ENCODE measurements around the gene RGS9.
A peak's percentile ranks its signal among the peaks of the same experiment; 100 is the strongest.
"Not testable (repeated sequence)": the region's sequence is repeated elsewhere in the genome, so short reads cannot be mapped to it uniquely, and the experiment has no call there.

The RGS9 gene

GRCh38 chr17:65109543-65109942 is 27.6 kb upstream of the RGS9 start:
- Histone ChIP-seq H3K27me3 (ENCODE audit: control insufficient read depth in 3 of 3, insufficient read depth in 3 of 3, low read depth in 1 of 3, low read length in 3 of 3) (no peaks in the 10 kb centered on the region), H3K27ac (replicated peaks; ENCODE audit: low read length) (no peak overlapping the region), H3K36me3 (replicated peaks in 1 of 2; ENCODE audit: control insufficient read depth in 2 of 2, insufficient read depth in 2 of 2, low read length in 2 of 2) (no peaks in the 10 kb centered on the region), H3K4me1 (ENCODE audit: control insufficient read depth in 2 of 2, insufficient read depth in 1 of 2, low read depth in 1 of 2, low read length in 2 of 2) (peaks cover 7 to 9% of the 10 kb centered on the region in 2 donors), H3K23ac (ENCODE audit: low read depth, low read length, poor library complexity) (no peak overlapping the region), H3K9ac (ENCODE audit: low read depth, low read length, poor library complexity) (no peak overlapping the region), H2BK15ac (ENCODE audit: low read length) (no peak overlapping the region), H3K9me3 (replicated peaks in 1 of 2; ENCODE audit: control insufficient read depth in 2 of 2, insufficient read depth in 1 of 2, low read depth in 1 of 2, low read length in 2 of 2) (peaks cover 0 to 2% of the 10 kb centered on the region in 2 donors), H2BK12ac (ENCODE audit: low read length) (no peak overlapping the region), H3K4ac (ENCODE audit: low read length) (no peak overlapping the region), H4K8ac (ENCODE audit: low read depth, low read length) (no peak overlapping the region), H2BK120ac (ENCODE audit: low read depth, low read length) (no peak overlapping the region), H2AFZ (ENCODE audit: low read length) (no peak overlapping the region), H2BK5ac (ENCODE audit: low read length) (no peak overlapping the region), H3K79me1 (ENCODE audit: low read depth, low read length) (no peaks in the 10 kb centered on the region), H3K14ac (ENCODE audit: low read length) (no peak overlapping the region), H3K18ac (ENCODE audit: low read length) (no peak overlapping the region), H3K4me2 (ENCODE audit: insufficient read depth, low read length, poor library complexity, severe bottlenecking) (no peak overlapping the region), H2AK5ac (ENCODE audit: low read depth, low read length) (no peak overlapping the region), H3K4me3 (ENCODE audit: low read length in 2 of 2) (no peak overlapping the region), H4K91ac (ENCODE audit: low read depth, low read length, poor library complexity) (no peak overlapping the region)
- WGBS, 2 donors (ENCODE audit: extremely low coverage in 2 of 2, insufficient read length in 2 of 2, insufficient replicate concordance in 1 of 2), result no CpG with 5 or more reads among the region's 6 CpGs
- no peak for DNase-seq (ENCODE audit: low spot score)

DNA sequence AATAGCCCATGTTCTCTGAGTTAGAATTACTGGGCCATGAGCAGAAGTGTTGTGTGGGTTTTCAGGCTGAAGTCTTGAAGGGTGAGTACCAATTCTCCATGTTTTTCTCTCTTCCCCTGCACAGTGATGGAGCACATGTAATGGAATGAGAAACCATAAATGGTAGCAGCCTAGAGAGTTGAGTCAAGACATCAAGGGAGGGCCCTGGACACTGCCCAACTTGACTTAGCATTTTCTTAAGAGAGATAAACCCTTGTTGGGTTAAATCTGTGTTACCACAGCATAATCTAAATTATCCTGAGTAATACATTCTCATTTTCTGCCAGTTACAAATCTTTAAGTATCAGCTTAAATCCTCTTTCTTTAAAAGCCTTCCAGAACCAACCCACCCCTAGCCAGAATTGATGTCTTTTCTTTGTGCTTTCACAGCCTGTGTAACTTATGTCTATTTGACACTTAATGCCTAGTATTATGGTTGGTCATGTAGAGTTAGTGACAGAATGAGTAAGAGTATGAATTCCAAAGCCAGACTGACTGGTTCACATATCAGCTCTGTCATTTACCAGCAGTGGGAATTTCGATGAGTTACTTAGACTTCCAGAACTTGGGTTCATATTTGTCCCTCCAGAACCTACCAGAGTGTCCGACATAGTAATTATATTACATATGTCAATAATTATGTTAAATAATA is 27.0 kb upstream of the RGS9 start:
- WGBS, 2 donors (ENCODE audit: extremely low coverage in 2 of 2, insufficient read length in 2 of 2, insufficient replicate concordance in 1 of 2), result no CpG with 5 or more reads among the region's 2 CpGs
- no peak for DNase-seq (ENCODE audit: low spot score)

GRCh38 chr17:65115839-65116238 is 21.3 kb upstream of the RGS9 start:
- H2AFZ ChIP-seq (ENCODE audit: low read length), result no peak overlapping the region
- H2BK5ac ChIP-seq (ENCODE audit: low read length), result no peak overlapping the region
- H3K9me3 ChIP-seq (replicated peaks in 1 of 2; ENCODE audit: control insufficient read depth in 2 of 2, insufficient read depth in 1 of 2, low read depth in 1 of 2, low read length in 2 of 2), result no peaks in the 10 kb centered on the region
- no peak overlapping the region for H3K4me2 ChIP-seq (ENCODE audit: insufficient read depth, low read length, poor library complexity, severe bottlenecking)
- H3K14ac ChIP-seq (ENCODE audit: low read length), result no peak overlapping the region
- H3K4ac ChIP-seq (ENCODE audit: low read length), result no peak overlapping the region
- no peak overlapping the region for H3K23ac ChIP-seq (ENCODE audit: low read depth, low read length, poor library complexity)
- H3K18ac ChIP-seq (ENCODE audit: low read length), result peak overlapping the region; percentile 64
- no CpG with 5 or more reads among the region's 3 CpGs for WGBS, 2 donors (ENCODE audit: extremely low coverage in 2 of 2, insufficient read length in 2 of 2, insufficient replicate concordance in 1 of 2)
- no peak overlapping the region for H2BK120ac ChIP-seq (ENCODE audit: low read depth, low read length)
- DNase-seq (ENCODE audit: low spot score), result no peak
- H4K91ac ChIP-seq (ENCODE audit: low read depth, low read length, poor library complexity), result no peak overlapping the region
- no peak overlapping the region for H2AK5ac ChIP-seq (ENCODE audit: low read depth, low read length)
- H3K36me3 ChIP-seq (replicated peaks in 1 of 2; ENCODE audit: control insufficient read depth in 2 of 2, insufficient read depth in 2 of 2, low read length in 2 of 2), result no peaks in the 10 kb centered on the region
- no peaks in the 10 kb centered on the region for H3K79me1 ChIP-seq (ENCODE audit: low read depth, low read length)
- H3K27ac ChIP-seq (replicated peaks; ENCODE audit: low read length), result no peak overlapping the region
- H2BK15ac ChIP-seq (ENCODE audit: low read length), result no peak overlapping the region
- H3K9ac ChIP-seq (ENCODE audit: low read depth, low read length, poor library complexity), result no peak overlapping the region
- peaks cover 2 to 3% of the 10 kb centered on the region in 2 donors for H3K4me1 ChIP-seq (ENCODE audit: control insufficient read depth in 2 of 2, insufficient read depth in 1 of 2, low read depth in 1 of 2, low read length in 2 of 2)
- H3K27me3 ChIP-seq (ENCODE audit: control insufficient read depth in 3 of 3, insufficient read depth in 3 of 3, low read depth in 1 of 3, low read length in 3 of 3), result peaks cover 0 to 3% (median 0%) of the 10 kb centered on the region in 3 experiments
- no peak overlapping the region for H4K8ac ChIP-seq (ENCODE audit: low read depth, low read length)
- H2BK12ac ChIP-seq (ENCODE audit: low read length), result no peak overlapping the region
- H3K4me3 ChIP-seq (ENCODE audit: low read length in 2 of 2), result no peak overlapping the region

More for the DNA sequence above, 27.0 kb upstream of the RGS9 start:
- Histone ChIP-seq H3K27ac (replicated peaks; ENCODE audit: low read length) (no peak overlapping the region), H3K4ac (ENCODE audit: low read length) (no peak overlapping the region), H2BK5ac (ENCODE audit: low read length) (no peak overlapping the region), H3K14ac (ENCODE audit: low read length) (no peak overlapping the region), H3K9ac (ENCODE audit: low read depth, low read length, poor library complexity) (no peak overlapping the region), H2AK5ac (ENCODE audit: low read depth, low read length) (no peak overlapping the region), H2BK15ac (ENCODE audit: low read length) (no peak overlapping the region), H3K36me3 (replicated peaks in 1 of 2; ENCODE audit: control insufficient read depth in 2 of 2, insufficient read depth in 2 of 2, low read length in 2 of 2) (no peaks in the 10 kb centered on the region), H3K4me3 (ENCODE audit: low read length in 2 of 2) (no peak overlapping the region), H2AFZ (ENCODE audit: low read length) (no peak overlapping the region), H3K4me1 (ENCODE audit: control insufficient read depth in 2 of 2, insufficient read depth in 1 of 2, low read depth in 1 of 2, low read length in 2 of 2) (peaks cover 7 to 9% of the 10 kb centered on the region in 2 donors), H4K8ac (ENCODE audit: low read depth, low read length) (no peak overlapping the region), H3K9me3 (replicated peaks in 1 of 2; ENCODE audit: control insufficient read depth in 2 of 2, insufficient read depth in 1 of 2, low read depth in 1 of 2, low read length in 2 of 2) (peaks cover 0 to 2% of the 10 kb centered on the region in 2 donors), H3K23ac (ENCODE audit: low read depth, low read length, poor library complexity) (no peak overlapping the region), H2BK12ac (ENCODE audit: low read length) (no peak overlapping the region), H3K4me2 (ENCODE audit: insufficient read depth, low read length, poor library complexity, severe bottlenecking) (no peak overlapping the region), H3K18ac (ENCODE audit: low read length) (no peak overlapping the region), H4K91ac (ENCODE audit: low read depth, low read length, poor library complexity) (no peak overlapping the region), H3K79me1 (ENCODE audit: low read depth, low read length) (no peaks in the 10 kb centered on the region), H3K27me3 (ENCODE audit: control insufficient read depth in 3 of 3, insufficient read depth in 3 of 3, low read depth in 1 of 3, low read length in 3 of 3) (no peaks in the 10 kb centered on the region), H2BK120ac (ENCODE audit: low read depth, low read length) (no peak overlapping the region)

DNA sequence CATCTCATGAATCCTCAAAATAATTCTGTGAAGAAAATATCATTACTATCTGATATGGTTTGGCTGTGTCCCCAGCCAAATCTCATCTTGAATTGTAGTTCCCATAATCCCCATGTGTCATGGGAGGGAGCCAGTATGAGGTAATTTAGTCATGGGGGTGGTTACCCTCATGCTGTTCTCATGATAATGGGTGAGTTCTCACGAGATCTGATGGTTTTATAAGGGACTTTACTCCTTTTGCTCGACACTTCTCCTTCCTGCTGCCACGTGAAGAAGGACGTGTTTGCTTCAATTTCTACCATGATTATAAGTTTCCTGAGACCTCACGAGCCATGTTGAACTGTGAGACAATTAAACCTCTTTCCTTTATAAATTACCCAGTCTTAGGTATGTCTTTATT is 20.7 kb upstream of the RGS9 start:
- not testable (repeated sequence) for H2AK5ac ChIP-seq (ENCODE audit: low read depth, low read length); H2BK12ac ChIP-seq (ENCODE audit: low read length); H4K91ac ChIP-seq (ENCODE audit: low read depth, low read length, poor library complexity); H3K14ac ChIP-seq (ENCODE audit: low read length); H3K23ac ChIP-seq (ENCODE audit: low read depth, low read length, poor library complexity); H3K4me2 ChIP-seq (ENCODE audit: insufficient read depth, low read length, poor library complexity, severe bottlenecking); H2BK120ac ChIP-seq (ENCODE audit: low read depth, low read length); H3K18ac ChIP-seq (ENCODE audit: low read length); H3K4ac ChIP-seq (ENCODE audit: low read length); H2BK15ac ChIP-seq (ENCODE audit: low read length); H3K27me3 ChIP-seq (ENCODE audit: control insufficient read depth in 3 of 3, insufficient read depth in 3 of 3, low read depth in 1 of 3, low read length in 3 of 3); H2AFZ ChIP-seq (ENCODE audit: low read length); H3K27ac ChIP-seq (replicated peaks; ENCODE audit: low read length); H2BK5ac ChIP-seq (ENCODE audit: low read length); DNase-seq (ENCODE audit: low spot score); H3K9ac ChIP-seq (ENCODE audit: low read depth, low read length, poor library complexity); H3K79me1 ChIP-seq (ENCODE audit: low read depth, low read length); H3K9me3 ChIP-seq (replicated peaks in 1 of 2; ENCODE audit: control insufficient read depth in 2 of 2, insufficient read depth in 1 of 2, low read depth in 1 of 2, low read length in 2 of 2); H3K36me3 ChIP-seq (replicated peaks in 1 of 2; ENCODE audit: control insufficient read depth in 2 of 2, insufficient read depth in 2 of 2, low read length in 2 of 2); H3K4me1 ChIP-seq (ENCODE audit: control insufficient read depth in 2 of 2, insufficient read depth in 1 of 2, low read depth in 1 of 2, low read length in 2 of 2); H3K4me3 ChIP-seq (ENCODE audit: low read length in 2 of 2); H4K8ac ChIP-seq (ENCODE audit: low read depth, low read length)
- no CpG with 5 or more reads among the region's 5 CpGs for WGBS, 2 donors (ENCODE audit: extremely low coverage in 2 of 2, insufficient read length in 2 of 2, insufficient replicate concordance in 1 of 2)

Data from neuronal stem cell (in vitro differentiated cells).